Cardiac atrium fibroblast (primary cell): ENCODE measurements around the gene OR51B5. TPM values are rescaled to one million over a fixed set of nuclear protein-coding genes. Genes with fewer than 3 reads are reported as not detected.

ENCODE experiments used
- total RNA-seq: library from RNA; depleted of rRNA; stranded (reverse); fragments of >200 nt; gene quantifications from 2 replicates; pipeline ENCODE4 v1.2.3, GENCODE V29; 2015

The OR51B5 gene, protein sequence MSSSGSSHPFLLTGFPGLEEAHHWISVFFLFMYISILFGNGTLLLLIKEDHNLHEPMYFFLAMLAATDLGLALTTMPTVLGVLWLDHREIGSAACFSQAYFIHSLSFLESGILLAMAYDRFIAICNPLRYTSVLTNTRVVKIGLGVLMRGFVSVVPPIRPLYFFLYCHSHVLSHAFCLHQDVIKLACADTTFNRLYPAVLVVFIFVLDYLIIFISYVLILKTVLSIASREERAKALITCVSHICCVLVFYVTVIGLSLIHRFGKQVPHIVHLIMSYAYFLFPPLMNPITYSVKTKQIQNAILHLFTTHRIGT
- not detected in 2 replicates for total RNA-seq

DNA sequence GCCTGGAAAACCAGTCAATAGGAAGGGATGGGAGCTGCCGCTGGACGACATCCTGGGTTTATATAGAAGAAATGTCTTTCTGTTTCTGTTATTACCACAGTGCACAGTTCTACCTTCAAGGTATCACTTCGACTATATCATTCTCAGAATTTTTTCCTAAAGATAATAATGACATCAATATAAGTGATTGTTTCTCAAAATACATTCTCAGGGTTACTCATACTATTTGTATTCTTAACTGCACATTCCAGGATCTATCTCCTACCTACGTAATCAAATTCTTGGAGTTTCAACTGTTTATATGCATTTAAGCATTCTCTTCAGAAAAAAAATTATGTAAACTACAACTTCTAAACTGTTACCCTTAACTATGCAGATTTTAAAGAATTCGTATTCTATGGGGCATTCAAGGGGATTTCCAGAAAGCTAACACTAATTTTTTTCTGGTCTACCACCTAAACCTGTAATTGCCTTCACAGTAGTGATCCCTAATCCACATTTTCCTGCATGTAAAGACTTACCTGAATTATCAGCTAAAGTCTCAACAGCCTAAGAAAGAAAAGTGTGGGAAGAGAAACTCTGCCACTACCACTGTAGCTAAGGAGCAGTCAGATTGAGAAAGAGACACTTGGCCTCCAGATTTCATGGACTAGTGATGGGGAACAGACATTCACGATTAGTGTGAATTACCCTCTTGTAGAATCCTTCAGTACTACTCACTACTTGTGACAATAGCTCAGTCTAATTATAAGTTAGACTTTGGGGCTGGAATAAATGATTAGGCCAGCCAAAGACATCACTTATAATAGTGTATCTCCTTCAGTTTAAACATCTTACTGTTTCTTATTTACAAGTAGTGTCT, at the start of gene OR51B5:
Gene OR51B5, minus strand, starts transcription at position 51 of the 862 bp plus-strand sequence. Its CDS starts 0 bp downstream, at position 51.

DNA sequence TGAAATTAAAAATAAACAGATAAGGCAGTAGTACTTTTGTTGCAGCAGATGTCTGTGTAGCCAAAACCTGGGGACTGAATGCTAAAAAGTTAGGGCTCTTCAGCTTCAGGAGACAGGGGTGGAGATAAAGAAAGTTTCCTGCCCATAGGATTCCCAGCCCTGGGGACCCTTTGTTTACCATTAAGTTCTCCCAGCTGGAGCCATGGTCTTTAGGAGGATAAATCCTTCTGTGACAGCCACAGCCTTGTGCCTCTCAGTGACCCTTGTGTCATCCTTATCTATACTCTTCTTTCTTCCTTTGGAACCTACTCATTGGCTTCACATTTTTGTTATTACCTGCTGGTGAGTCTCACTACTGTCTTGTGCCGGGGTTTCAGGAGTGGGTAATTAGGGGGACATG, 40.3 kb upstream of the OR51B5 start, which contains the start of gene OR51M1:
Gene OR51M1, plus strand, starts transcription at position 237 of the 400 bp plus-strand sequence. CDS start 5,587 bp downstream, outside the sequence.

DNA sequence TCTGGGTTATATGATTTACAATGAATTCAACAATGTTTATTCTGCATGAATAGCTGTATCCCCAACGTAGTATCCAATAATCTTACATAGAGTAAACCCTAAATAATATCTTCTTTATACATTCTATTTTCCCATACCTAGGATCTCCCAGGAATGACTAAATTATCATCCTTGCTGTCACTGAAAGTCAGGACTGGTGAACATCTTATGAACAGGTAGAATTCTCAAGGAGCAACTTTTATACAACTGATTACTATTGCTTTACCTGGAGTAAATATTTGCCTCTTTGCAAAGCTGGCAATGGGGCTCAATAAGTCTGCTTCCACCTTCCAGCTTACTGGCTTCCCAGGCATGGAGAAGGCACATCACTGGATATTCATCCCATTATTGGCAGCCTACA, 7.9 kb upstream of the OR51B5 start, which contains the start of gene OR51B6:
Gene OR51B6, plus strand, starts transcription at position 301 of the 400 bp plus-strand sequence. Its CDS starts 0 bp downstream, at position 301.

DNA sequence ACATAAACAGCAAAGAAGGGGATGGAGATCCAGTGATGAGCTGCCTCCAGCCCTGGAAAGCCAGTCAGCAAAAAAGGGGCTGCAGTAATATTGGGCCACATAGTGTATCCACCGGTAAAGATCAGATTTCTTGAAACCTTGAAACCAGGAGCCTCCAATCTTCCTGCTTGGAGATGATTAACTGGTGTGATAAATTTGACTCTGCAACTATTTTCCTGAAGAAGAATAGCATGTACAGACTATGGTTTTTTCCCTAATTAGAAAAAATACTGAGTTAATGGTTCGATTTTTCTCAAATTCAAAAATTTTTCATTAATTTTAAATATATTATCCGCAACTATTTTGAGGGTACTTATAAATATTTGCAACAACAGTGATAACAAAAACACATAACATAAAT, 19.1 kb downstream of the OR51B5 start, which contains the start of gene OR51B2:
Gene OR51B2, minus strand, starts transcription at position 101 of the 400 bp plus-strand sequence. Its CDS starts 0 bp downstream, at position 101.

DNA sequence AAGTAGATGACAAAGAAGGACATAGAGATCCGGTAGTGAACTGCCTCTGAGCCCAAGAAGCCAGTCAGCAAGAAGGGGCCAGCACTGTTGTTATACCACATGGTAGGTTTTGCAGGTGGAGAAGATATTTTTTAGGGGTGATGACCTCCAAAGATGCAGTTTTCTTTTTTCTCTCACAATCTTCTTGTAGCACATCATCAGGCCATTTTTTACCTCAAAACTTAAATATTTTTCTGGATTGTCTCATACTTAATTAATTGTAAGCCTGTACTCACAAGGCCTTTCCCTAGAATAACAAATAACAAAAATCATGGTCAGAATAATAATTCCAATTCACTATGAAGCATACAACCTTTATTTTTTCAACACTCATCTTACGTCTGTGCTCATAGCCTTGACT, 41.5 kb downstream of the OR51B5 start, which contains the start of gene OR51B4:
Gene OR51B4, minus strand, starts transcription at position 101 of the 400 bp plus-strand sequence. Its CDS starts 0 bp downstream, at position 101.

Other genes starting within 250 kb of the OR51B5 start
- gene OR52A5, start 205.2 kb downstream of the OR51B5 start, total RNA-seq, result not detected in 2 replicates
- gene OR52A1, start 188.8 kb downstream of the OR51B5 start, total RNA-seq, result not detected in 2 replicates
- not detected in 2 replicates for gene OR51V1, start 142.8 kb downstream of the OR51B5 start, total RNA-seq
- gene HBB, start 116.5 kb downstream of the OR51B5 start, total RNA-seq, result not detected in 2 replicates
- not detected in 2 replicates for gene HBD, start 109.0 kb downstream of the OR51B5 start, total RNA-seq
- not detected in 2 replicates for gene HBG1, start 93.7 kb downstream of the OR51B5 start, total RNA-seq
- not detected in 2 replicates for gene HBG2, start 88.7 kb downstream of the OR51B5 start, total RNA-seq
- not detected in 2 replicates for gene HBE1, start 73.6 kb downstream of the OR51B5 start, total RNA-seq
- not detected in 2 replicates for gene OR51B4, start 41.6 kb downstream of the OR51B5 start, total RNA-seq
- gene OR51B2, start 19.2 kb downstream of the OR51B5 start, total RNA-seq, result not detected in 2 replicates
- gene OR51B6, start 8.0 kb upstream of the OR51B5 start, total RNA-seq, result not detected in 2 replicates
- gene OR51M1, start 40.3 kb upstream of the OR51B5 start, total RNA-seq, result not detected in 2 replicates
- gene OR51Q1, start 78.6 kb upstream of the OR51B5 start, total RNA-seq, result not detected in 2 replicates
- not detected in 2 replicates for gene OR51I1, start 98.0 kb upstream of the OR51B5 start, total RNA-seq
- not detected in 2 replicates for gene OR51I2, start 105.8 kb upstream of the OR51B5 start, total RNA-seq
- gene OR52D1, start 145.2 kb upstream of the OR51B5 start, total RNA-seq, result not detected in 2 replicates
- not detected in 2 replicates for gene UBQLN3, start 166.4 kb upstream of the OR51B5 start, total RNA-seq
- 0.36 TPM in 1 of 2 replicates, not detected in the other for gene UBQLNL, start 173.2 kb upstream of the OR51B5 start, total RNA-seq
- gene OR52H1, start 205.0 kb upstream of the OR51B5 start, total RNA-seq, result not detected in 2 replicates
- gene OR52B6, start 237.4 kb upstream of the OR51B5 start, total RNA-seq, result not detected in 2 replicates